Inflammatory macrophage treated with lipopolysaccharide for 4 hours (primary cell): ENCODE results near the gene XYLB.

Source experiments
- DNase-seq: peaks from one replicate; pipeline ENCODE4 v3.0.0-alpha.2; 2020

The XYLB gene

GRCh38 chr3:38325256-38325655 is 21.3 kb upstream of the XYLB start:
- no peak for DNase-seq

- peak; percentile 74 for DNase-seq
Measured at GRCh38 chr3:38327335-38328009, 19.1 kb upstream of the XYLB start.

- DNase-seq: no peak
Measured at GRCh38 chr3:38331257-38332022, 15.1 kb upstream of the XYLB start.

GRCh38 chr3:38332201-38332600 is 14.4 kb upstream of the XYLB start:
- DNase-seq: peak; percentile 29

- no peak for DNase-seq
Measured at GRCh38 chr3:38334142-38335055, 12.2 kb upstream of the XYLB start.

GRCh38 chr3:38335263-38335662 is 11.3 kb upstream of the XYLB start:
- DNase-seq: no peak

GRCh38 chr3:38337703-38338102 is 8.9 kb upstream of the XYLB start:
- DNase-seq: no peak

- no peak for DNase-seq
Measured at GRCh38 chr3:38343797-38344594, 2.6 kb upstream of the XYLB start.

- no peak for DNase-seq
Measured at GRCh38 chr3:38345879-38346586, 552 bp upstream of the XYLB start.

- DNase-seq: no peak
Measured at GRCh38 chr3:38347421-38348200, 1.0 kb downstream of the XYLB start.

GRCh38 chr3:38348903-38349302 is 2.3 kb downstream of the XYLB start:
- DNase-seq: peak; percentile 90

GRCh38 chr3:38349684-38350359 is 3.2 kb downstream of the XYLB start:
- DNase-seq: no peak

- no peak for DNase-seq
Measured at GRCh38 chr3:38353151-38353550, 6.6 kb downstream of the XYLB start.

- DNase-seq: no peak
Measured at GRCh38 chr3:38354588-38355330, 8.2 kb downstream of the XYLB start.

- DNase-seq: no peak
Measured at GRCh38 chr3:38359038-38359437, 12.5 kb downstream of the XYLB start.

- no peak for DNase-seq
Measured at GRCh38 chr3:38360345-38360744, 13.8 kb downstream of the XYLB start.

- DNase-seq: no peak
Measured at GRCh38 chr3:38361496-38361895, 14.9 kb downstream of the XYLB start.

- no peak for DNase-seq
Measured at GRCh38 chr3:38362825-38363224, 16.2 kb downstream of the XYLB start.

- DNase-seq: no peak
Measured at GRCh38 chr3:38364721-38365400, 18.3 kb downstream of the XYLB start.
